PFSK-1 (cell line): Measurements from ENCODE around the gene CNTN4.

Source experiments
- FOXP2 ChIP-seq: optimal IDR thresholded peaks from 2 replicates; pipeline ENCODE3; 2011; ENCODE audit warnings: borderline replicate concordance, control low read depth, inconsistent platforms; ENCODE audit not compliant: insufficient read depth; ENCODE audit errors: extremely low read length, extremely low read depth
- POLR2AphosphoS5 ChIP-seq: IDR thresholded peaks from 2 replicates; pipeline ENCODE4 v1.6.1; 2012; ENCODE audit warnings: low read depth, mild to moderate bottlenecking, control low read depth, low read length, moderate library complexity
- SIN3A ChIP-seq: IDR thresholded peaks from 2 replicates; pipeline ENCODE4 v1.6.1; 2012; ENCODE audit warnings: mild to moderate bottlenecking, low read length, moderate library complexity, borderline replicate concordance; ENCODE audit not compliant: insufficient read depth
- TAF1 ChIP-seq: IDR thresholded peaks from 2 replicates; pipeline ENCODE4 v1.6.1; 2012; ENCODE audit warnings: low read length, control low read depth, borderline replicate concordance; ENCODE audit not compliant: insufficient read depth
- TF ChIP-seq, protein P1 (sequence below), 2 experiments: IDR thresholded peaks; 2 replicates each; pipeline versions ENCODE4 v1.6.1 to v1.8.0; 2011 to 2012; ENCODE audit warnings: low read depth in 2 of 2, low read length in 2 of 2, control low read depth in 1 of 2, inconsistent platforms in 1 of 2, mild to moderate bottlenecking in 1 of 2, moderate library complexity in 1 of 2; ENCODE audit not compliant: insufficient read depth in 1 of 2

The CNTN4 gene

DNA sequence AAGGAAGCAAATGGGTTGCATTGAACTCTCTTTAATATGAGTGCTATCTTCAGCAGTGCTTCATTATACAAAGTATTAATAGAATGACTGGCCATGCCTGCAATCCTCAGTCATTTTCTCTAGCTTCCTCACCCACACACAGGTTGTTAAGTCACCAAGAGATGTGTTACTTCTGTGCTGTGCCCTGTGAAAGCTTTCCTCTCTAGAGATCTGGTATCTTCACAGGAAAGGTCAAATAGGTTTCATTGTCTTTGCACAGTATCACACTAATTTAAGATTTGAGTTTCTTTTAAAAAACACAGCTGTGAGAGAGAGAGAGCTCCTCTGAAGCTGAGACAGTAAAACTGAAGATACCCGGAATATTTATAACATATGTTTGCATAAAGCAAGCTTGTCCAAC, 278.6 kb downstream of the CNTN4 start:
- TF ChIP-seq POLR2AphosphoS5 (no peak), SIN3A (no peak)
- TF ChIP-seq, protein P1, sequence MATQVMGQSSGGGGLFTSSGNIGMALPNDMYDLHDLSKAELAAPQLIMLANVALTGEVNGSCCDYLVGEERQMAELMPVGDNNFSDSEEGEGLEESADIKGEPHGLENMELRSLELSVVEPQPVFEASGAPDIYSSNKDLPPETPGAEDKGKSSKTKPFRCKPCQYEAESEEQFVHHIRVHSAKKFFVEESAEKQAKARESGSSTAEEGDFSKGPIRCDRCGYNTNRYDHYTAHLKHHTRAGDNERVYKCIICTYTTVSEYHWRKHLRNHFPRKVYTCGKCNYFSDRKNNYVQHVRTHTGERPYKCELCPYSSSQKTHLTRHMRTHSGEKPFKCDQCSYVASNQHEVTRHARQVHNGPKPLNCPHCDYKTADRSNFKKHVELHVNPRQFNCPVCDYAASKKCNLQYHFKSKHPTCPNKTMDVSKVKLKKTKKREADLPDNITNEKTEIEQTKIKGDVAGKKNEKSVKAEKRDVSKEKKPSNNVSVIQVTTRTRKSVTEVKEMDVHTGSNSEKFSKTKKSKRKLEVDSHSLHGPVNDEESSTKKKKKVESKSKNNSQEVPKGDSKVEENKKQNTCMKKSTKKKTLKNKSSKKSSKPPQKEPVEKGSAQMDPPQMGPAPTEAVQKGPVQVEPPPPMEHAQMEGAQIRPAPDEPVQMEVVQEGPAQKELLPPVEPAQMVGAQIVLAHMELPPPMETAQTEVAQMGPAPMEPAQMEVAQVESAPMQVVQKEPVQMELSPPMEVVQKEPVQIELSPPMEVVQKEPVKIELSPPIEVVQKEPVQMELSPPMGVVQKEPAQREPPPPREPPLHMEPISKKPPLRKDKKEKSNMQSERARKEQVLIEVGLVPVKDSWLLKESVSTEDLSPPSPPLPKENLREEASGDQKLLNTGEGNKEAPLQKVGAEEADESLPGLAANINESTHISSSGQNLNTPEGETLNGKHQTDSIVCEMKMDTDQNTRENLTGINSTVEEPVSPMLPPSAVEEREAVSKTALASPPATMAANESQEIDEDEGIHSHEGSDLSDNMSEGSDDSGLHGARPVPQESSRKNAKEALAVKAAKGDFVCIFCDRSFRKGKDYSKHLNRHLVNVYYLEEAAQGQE (IDR thresholded peaks at IDR 0.05; ENCODE audit: insufficient read depth in 1 of 2, low read depth in 2 of 2, low read length in 2 of 2): no peak

DNA sequence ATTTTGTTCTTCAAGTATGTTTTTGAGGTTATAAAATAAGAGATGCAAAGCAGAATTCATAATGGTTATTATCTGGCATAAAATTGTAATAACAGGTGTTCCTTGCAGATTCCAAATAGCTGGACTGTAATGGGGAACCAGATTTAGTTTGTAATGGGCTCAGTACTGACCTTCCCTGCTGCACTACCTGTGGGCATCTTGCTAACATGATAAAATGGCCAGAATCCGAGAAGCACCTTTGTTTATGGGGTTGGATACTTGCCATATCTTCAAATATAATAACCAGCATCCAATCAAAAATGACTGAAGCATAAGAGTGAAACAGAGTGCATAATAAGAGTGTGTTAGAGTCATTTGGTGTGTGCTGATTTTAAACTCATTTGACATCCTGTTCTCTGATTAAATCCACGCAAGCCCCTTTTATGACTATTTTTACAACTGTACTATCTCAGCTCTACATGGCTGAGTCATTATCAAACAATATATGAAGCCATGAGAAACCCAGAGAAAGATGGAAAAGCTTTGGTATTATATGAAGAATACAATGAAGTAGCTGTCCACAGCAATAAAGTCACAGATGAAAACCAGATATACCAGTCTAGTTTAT, 292.4 kb downstream of the CNTN4 start:
- TF ChIP-seq SIN3A (no peak), FOXP2 (no peak), TAF1 (no peak)

DNA sequence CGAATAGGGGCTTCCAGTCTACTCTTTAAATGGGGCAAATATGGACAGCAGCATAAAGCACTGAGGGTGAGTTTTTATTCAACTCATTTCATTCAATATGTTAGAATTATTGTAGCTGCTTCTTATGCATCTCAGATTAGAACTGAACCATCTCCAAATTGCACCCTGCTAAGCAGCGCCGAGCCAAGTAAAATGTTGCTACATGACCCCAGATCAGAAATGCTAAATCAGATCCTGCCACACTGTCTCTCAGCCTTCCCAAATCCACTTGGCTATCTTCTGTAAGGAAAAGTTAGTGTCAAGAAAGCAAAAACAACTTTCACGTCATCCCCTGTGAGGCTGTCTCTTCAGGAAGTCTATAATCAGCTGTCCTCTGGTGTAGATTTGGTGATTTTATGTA, 293.2 kb downstream of the CNTN4 start:
- TF ChIP-seq, protein P1 (IDR thresholded peaks at IDR 0.05; ENCODE audit: insufficient read depth in 1 of 2, low read depth in 2 of 2, low read length in 2 of 2): no peak
- TF ChIP-seq SIN3A (no peak), POLR2AphosphoS5 (no peak), TAF1 (no peak), FOXP2 (no peak)

DNA sequence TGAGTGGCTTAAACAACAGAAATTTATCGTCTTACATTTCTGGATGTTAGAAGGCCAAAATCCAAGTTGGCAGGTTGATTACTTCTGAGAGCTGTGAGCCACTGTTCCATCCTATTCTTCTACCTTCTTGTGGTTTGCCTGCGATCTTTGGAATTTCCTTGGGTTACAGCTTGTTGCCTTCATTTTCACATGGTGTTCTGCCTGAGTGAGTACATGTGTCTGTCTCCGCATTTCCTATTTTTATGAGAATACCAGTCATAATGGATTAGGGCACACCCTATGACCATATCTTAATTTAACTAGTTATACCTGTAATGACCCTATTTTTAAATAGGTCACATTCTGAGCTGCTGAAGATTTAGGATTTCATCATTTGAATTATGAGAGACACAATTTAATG, 294.3 kb downstream of the CNTN4 start:
- TF ChIP-seq POLR2AphosphoS5 (no peak), FOXP2 (no peak), SIN3A (no peak), TAF1 (no peak)
- TF ChIP-seq, protein P1 (IDR thresholded peaks at IDR 0.05; ENCODE audit: insufficient read depth in 1 of 2, low read depth in 2 of 2, low read length in 2 of 2): no peak

DNA sequence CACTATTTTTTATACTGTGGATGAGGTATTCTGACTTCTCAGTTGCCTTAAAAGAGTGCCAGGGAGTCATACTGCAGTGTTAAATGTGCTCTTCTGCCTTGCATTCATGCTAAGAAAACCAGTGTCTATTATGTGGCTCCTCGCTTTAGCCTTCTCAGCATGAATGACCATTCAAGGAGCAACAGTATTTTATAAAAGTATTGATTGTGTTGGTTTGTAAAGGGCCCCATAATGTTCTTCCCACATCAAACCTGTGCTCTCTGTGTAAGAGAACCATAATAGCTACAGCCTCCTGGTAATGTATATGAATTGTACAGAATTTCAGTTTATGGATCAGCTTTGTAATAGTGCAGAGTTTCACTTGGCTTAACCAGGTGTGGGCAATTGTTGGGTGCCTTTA, 316.4 kb downstream of the CNTN4 start:
- no peak for TF ChIP-seq POLR2AphosphoS5
- TF ChIP-seq SIN3A: no peak
- TF ChIP-seq, protein P1 (IDR thresholded peaks at IDR 0.05; ENCODE audit: insufficient read depth in 1 of 2, low read depth in 2 of 2, low read length in 2 of 2): no peak
- no peak for TF ChIP-seq FOXP2
- no peak for TF ChIP-seq TAF1
